NCI-H82 treated with DMSO at 0.1 percent for 48 hours (cell line): ENCODE results near the gene XYLT1.

Source experiments
- DNase-seq: peaks from one replicate; lab custom pipeline; 2025; ENCODE audit not compliant: unreplicated experiment; lab: John Stamatoyannopoulos, UW

Gene XYLT1

DNA sequence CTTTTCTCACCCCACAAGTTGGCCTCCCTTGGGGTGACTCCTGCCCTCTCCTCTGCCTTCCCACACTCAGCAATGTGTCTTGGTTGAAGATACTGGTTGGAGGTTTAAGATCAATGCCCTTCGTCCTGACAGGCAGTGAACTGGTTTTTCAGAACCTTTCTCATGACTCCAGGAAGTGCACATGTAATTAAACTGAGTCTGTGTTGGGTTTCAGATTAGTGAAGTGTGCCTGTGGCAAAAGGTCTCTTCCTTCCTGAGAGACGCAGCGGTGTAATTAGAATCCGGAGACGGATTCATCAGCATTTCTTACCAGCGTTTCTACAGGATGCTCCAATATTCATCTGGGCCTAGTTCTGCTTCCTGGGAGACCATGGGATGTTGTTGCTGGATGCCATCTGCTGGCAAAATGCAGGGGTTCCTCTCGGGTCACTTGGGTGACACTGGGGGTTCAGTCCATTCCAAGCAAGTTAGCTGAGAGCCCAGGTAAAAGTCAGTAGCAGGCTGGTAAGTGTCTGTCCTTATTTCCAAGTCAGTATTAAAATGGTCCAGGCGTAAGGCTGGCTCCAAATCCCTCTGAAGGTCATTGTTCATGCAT lies 233.3 kb downstream of the XYLT1 start:
- no peak for DNase-seq

DNA sequence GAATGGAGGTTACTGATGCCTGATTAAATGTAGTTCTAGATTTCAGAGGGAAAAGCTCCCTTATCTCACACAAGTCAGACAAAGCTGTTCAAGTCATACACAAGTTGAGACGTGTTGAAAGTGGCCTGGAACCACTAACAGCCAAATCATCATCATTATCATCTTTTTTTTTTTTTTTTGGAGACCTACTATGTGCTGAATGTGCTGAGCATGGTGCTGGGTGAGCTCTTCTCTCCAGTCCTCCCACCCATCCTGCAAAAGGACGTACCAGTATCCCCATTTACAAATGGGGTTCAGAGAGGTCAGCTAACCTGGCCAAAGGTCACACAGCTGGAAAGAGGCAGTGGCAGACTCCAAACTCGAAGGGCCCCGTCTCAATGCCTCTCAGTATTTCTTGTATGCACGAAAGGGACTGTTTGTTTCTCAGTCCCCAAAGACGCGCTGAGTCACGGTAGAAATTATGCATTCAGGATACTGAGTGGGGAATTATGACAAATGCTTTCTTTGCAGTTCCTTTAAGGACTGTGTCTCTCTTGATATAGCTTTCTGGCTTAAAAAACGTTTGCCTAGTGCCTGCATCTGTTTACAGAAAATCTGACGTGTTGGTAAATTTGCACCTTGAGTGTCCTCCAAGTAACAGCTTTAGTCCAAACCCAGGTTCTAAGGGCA lies 235.5 kb downstream of the XYLT1 start:
- no peak for DNase-seq

DNA sequence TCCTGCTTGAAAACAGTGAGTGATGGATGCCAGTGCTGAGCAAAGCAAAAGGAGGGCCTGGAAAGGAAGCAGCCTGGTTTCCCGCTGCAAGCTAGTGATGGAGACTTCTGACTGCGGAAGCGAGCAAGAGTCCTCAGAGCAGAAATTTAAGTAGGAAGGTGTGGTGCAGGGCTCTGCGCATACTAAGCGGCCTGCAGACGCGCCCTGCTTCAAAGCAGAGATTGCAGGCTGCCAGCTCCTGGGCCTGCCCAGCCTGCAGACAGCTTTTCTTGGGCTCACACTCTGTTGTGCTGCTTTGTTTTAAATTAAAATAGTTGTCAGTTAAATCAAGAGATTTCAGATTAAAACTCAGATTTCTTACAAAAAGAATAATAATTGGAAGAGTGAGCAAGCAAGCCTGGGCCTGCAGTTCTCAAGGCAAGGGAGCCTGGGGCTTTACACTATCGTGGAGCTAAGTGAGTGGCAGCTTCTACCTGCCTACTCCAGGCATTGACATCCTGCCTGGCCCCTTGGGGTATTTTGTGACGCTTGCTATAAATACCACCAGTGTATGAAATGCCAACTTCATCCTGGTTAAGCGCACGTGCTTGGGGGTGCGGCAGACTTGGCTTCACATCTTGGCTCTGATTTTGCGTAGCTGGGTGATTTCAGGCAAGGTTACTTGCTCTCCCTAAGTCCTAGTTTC lies 237.3 kb downstream of the XYLT1 start:
- no peak for DNase-seq

DNA sequence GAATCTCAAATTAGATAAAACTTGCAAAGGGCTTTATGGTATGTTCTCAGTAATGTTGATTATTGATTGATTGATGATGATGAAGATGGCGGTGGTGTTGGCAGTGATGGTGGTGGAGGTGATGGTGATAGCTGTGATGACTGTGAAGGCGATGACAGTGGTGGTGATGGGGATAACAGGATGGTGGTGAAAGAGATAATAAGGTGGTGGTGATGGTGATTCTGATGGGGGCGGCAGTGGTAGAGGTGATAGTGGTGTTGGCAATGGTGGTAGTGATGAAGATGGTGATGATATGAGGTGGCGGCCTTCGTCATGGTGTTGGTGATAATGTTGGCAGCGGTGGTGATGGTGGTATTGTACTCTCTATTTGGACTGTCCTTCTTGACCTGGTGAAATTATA lies 238.3 kb downstream of the XYLT1 start:
- DNase-seq = no peak

DNA sequence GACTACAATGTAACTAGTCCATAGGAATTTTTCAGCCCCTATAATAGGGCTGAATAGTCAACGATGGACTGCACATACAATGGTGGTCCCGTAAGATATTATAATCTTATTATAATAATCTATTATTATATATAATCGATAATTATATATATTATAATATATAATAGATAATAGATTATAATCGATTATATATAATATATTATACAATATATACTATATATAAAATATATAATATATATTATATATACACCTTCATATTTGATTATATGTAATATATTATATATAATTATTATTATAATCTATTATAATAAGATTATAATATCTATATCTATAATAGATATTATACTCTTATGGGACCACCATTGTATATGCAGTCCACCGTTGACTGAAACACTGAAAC lies 238.8 kb downstream of the XYLT1 start:
- no peak for DNase-seq

DNA sequence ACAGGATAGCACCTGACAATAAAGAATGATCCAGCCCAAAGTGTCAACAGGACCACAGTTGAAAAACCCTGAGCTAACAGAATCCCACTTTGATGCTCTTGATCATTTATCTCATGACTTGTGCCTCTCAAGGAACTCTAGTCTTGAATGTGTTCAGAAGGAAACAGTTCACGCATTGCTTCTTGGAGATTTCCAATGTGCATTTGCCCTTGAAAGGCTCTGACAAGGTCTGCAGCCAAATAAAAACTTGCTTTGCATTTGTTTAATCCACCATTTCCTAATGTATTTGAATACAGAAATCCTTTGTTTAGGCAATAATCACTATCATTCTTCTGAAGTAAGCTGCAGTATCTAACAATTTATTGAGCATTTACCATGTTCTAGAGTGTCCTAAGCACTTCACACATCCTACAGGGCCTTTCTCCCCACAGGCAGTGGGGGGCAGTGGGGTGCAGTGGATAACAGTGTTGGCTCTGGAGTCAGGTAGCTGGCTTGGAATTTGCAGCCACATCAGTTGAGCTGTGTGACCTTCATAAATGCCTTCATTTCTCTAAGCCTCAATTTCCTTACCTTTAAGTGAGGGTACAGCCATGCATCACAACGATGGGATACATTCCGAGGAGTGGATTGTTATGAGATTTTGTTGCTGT lies 239.7 kb downstream of the XYLT1 start:
- DNase-seq = no peak

DNA sequence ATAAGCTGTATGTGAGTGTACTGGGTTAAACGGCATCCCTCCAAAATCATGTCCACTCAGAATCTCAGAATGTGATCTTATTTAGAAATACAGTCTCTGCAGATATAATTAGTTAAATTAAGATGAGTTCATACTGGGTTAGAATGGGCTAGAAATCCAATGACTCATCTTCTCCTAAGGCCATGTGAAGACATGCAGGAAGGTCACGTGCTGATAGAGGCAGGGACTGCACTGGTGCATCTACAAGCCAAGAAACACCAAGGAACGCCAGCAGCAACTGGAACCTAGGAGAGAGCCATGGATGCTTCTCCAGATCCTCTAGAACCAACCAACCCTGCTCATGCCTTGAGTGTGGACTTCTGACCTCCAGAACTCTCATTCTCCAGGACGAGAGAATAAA lies 241.0 kb downstream of the XYLT1 start:
- DNase-seq = no peak

DNA sequence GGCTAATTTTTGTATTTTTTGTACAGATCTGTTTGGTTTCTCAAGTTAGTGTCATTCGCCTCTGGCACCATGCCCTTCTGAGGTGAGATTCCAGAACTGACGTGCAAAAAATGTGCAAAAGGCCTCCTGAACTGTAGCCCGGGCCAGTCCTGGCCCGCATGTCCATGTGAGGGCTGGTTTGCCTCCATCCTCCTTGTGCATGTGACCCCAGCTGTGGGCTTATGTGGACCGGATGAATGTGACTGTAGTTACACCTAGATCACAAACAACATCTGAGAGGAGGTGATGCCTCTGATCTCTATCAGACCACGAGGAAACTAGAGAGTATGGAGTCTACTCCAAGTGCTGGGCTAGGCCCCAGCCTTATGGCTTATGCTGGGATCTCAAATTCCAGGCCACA lies 241.6 kb downstream of the XYLT1 start:
- no peak for DNase-seq

DNA sequence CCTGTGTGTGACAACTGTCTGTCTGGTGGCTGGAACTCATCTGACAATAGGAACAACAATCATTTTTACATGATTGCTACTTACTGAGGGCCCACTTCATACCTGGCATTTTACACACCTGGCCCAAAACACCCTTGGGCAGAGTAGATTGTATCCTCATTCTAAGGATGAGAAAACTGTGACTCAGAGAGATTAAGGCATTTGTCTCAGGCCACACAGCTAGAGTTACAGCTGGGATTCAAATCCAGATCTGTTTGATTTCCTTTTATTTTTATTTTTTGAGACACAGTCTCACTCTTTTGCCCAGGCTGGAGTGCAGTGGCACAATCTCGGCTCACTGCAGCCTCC lies 242.1 kb downstream of the XYLT1 start:
- no peak for DNase-seq

DNA sequence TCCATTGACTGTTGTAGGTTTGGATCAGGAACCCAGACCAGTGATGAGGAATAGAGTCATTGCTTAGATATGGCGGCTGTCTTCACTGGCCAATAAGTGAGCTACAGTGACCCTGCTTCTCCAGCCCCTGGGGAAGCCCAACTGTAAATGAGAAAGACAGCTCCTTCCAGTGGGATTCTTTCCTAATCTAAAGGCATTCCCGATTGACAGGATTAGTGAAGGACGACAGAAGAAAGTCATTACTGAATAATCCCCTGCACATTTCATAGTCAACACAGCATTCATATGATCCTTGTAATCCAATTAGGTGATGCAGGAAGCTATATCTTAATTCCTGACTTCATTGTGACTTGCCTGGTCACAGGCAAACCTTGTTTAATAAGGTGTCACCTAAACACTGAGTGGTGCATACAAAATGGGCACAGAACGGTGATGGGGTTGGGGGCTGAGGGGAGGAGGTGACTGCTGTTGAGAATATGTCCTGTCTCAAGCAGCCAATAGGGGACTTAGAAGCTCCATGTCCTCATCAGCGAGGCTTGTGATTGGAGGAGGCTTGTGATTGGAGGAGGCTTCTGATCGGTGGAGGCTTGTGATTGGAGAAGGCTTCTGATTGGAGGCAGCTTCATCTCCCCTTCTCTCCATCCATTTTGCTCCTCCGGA lies 242.6 kb downstream of the XYLT1 start:
- peak; percentile 78 for DNase-seq

DNA sequence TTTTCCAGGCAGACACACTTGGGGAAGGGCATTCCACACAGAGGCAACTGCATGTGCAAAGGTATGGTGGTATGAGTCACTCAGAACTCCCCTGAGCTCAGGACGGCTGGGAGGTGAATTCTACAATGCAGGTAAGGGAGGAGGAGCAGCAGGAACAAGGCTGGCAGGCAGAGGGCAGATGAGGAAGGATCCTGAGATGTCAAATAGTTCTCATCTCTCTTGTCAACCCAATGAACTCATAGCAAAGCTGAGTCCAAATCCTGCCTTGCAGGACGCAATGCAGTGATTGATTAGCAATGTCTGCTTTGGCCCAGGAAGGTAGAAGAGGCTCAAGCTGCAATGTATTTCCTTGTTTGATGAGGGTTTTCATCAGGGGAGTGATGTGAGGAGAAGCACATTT lies 243.5 kb downstream of the XYLT1 start:
- DNase-seq = no peak

DNA sequence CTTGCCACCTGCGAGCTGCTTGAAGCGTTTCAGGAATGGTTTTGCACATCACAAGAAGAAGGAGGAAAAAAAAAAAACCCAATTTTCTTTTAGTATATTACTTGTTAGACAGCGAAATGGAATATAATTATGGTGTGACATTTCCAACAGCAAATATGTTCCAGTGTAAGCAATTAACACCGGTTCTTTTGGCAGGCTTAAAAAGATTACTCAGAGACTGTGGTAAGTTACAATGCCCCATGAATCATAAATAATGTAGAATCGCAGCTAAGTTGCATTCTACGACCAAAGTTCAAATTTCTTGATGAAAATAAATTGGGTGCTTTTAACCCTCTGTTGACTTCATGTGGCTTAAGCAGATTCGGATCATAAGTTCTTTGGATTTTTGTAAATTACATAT lies 245.2 kb downstream of the XYLT1 start:
- no peak for DNase-seq

DNA sequence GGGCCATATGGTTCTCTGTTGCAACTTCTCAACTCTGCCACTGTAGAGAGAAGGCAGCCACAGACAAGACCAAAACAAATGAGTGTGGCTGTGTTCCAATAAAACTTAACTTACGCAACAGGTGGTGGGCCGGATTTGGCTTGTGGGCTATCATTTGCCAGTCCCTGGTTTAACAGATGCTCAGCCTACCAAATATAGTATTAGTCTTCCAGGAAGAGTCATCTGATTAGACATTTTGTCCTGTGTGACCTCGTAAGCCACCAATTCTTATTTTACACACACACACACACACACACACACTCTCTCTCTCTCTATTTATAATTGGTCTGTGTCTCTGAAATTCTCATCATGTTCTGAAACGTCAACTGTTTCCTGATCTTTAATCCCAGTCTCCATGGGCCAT lies 245.9 kb downstream of the XYLT1 start:
- DNase-seq = peak; percentile 67

DNA sequence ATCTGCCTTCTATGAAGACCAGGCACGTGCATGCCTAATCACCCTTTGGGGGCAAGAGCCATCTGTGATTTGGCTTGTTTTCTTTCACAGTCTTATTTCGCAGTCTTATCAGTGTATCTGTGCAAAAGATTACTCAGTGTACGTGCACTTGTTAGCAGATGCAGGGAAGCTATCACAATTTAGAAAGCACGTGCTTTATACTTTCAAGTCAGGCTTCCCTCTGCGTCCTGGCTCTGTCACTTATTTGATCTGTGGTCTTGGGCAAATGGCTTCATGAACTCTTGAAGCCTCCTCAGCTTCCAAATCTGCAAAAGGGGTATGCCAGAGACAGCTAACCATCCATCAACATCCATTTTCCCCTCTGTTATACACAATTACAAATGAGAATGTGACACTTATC lies 246.4 kb downstream of the XYLT1 start:
- DNase-seq = no peak

DNA sequence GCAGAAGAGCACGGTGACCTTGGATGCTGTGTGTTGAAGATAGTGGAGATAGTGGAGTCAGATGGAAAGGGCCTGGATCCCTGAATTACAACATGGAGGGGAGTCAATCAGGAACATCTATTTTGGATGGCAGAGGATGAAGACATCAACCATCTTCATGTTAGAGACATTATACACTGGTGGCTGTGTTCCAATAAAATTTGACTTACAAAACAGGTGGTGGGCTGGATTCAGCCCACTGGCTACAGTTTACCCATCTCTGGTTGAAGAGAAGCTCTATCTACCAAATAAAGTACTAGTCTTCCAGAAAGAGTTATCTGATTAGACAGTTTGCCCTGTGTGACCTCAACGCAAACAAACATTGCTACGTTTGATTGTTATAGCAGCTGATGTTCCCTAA lies 247.2 kb downstream of the XYLT1 start:
- DNase-seq = no peak

DNA sequence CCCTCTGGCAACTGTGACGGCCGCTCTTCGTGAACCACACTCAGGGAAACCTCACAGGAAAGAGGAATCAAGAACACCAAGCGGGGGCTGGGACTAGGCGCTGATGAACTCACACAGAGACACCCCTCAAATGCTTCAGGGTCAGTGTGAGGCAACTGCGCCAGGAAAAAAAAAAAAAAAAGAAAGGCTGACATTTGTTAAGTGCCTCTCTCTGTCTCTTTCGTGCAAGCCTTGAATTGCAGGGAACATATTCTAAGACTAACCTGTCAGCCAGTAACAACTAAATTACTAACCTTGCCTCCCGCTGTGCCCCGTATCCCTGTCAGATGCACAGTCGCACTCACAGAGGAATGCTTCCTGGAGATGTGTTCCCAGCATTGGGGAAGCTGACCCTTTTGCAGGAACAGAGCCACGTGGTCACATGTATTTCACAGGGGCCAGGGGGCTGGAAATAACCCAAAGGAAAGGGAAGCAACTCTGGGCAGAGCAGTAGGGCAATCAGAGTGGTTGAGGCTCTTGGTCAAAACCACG lies 247.8 kb downstream of the XYLT1 start:
- DNase-seq = no peak

DNA sequence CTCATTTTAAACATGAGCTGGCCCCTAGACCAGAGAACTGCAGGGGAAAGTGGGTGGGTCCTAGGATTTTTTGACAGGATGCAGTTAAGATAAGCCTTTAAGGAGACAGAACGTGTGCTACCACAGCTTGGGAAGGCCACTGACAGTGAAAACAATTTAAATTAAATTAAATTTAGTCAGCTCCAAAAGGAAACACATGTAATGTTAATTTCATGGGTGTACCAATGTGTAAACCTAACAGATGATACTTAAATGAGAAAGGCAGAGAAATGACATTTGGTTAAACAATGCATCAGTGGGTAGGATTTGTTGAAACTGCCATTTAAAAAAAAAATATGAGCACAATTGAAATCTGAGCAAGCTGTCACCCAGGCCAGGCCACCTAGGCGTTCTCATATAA lies 250.8 kb downstream of the XYLT1 start:
- DNase-seq = no peak

DNA sequence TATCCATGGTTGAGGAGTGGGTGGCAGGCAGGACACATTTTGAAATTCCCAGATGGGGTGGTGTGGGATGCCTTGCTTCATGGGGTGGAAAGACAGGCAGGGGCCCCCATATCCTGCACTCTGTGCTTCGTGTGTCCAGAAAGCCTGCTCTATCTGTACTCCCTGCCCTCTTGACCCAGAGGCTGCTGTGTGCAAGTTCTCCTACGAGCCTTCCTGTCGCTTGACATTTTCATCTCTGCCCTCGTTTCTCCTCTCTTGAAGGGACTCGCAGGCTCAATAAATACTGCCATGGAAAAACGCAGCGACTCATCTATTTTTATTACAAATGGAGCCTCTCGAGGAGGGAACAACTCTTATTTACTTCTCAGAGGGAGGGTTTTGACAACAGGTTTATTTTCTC lies 254.8 kb downstream of the XYLT1 start:
- no peak for DNase-seq

DNA sequence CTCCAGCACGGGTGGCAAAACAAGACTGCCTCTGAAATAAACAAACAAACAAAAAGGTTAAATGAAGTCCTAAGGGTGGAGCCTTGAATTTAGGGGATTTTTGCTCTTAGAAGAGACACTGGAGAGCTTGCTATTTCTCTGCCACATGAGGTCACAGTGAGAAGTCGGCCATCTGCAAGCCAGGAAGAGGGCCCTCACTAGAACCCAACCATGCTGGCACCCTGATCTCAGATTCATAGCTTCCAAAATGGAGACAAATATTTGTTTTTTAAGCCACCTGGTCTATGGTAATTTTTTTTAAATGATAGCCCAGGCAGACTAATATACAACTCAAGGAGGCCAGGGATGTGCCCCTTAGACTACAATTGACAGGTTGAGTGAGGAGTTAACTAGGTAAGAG lies 255.5 kb downstream of the XYLT1 start:
- DNase-seq = no peak

DNA sequence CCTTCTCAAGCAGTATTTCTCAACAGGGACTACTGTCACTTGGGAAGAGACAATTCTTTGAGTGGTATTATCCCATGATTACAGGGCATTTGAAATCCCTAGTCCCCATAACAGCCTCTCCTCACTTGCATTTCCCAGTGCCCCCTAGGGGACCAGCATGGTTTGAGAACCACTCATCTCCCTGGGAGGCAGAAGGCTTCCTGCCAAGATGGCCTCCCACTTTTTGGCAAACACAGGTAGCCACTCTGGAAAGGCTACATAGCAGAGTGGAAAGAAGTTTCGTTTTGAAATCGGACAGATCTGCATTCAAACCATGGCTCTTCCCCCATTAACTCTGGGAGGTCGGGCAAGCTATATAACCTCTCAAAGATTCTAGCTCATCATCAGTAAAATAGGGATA lies 256.8 kb downstream of the XYLT1 start:
- DNase-seq = no peak

DNA sequence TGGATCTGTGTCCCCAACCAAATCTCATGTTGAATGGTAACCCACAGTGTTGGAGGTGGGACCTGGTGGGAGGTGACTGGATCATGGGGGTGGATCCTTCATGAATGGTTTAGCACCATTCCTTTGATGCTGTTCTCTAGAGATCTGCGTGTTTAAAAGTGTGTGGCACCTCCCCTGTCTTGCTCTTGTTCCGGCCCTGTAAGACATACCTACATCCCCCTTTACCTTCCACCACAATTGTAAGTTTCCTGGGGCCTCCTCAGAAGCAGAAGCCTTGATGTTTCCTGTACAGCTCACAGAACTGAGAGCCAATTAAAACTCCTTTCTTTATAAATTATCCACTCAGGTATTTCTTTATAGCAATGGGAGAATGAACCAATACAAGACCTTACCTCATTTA lies 257.7 kb downstream of the XYLT1 start:
- no peak for DNase-seq

DNA sequence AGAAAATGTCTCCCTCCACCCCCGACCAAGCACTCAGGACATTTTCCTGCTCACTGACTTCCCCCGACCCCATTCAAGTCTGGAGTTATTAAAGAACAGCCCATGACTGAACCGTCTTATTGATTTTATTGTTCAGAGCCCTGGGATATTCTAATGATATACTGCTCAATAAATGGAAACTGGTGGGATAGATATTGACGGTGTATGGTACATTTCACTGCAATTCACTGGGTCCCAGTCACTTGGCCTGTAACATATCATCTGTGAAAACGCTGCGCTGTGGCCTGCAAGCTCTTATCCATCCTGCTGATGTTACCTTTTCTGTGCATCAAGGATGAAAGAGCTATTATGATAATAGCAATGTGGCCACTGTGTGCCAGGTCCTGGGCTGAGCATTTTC lies 258.2 kb downstream of the XYLT1 start:
- DNase-seq = no peak
